RWPE1 (cell line): Measurements from ENCODE around the gene EFNA2.

Source experiments
- CTCF ChIA-PET: fragments of 350-600 bp; sonication (Branson Sonifier 250); formaldehyde crosslinking; extraction: SDS; loops from one replicate; lab custom pipeline; 2021; lab: Yijun Ruan, JAX
- POLR2A ChIA-PET: fragments of 400-600 bp; formaldehyde crosslinking; extraction: SDS; loops from one replicate; lab custom pipeline; 2020; ENCODE audit warnings: antibody characterized with exemption; ENCODE audit not compliant: low non-redundant PET; lab: Yijun Ruan, JAX
- DNase-seq: peaks from one replicate; pipeline ENCODE4 v3.0.0; 2012; ENCODE audit warnings: low spot score
- H3K27ac ChIP-seq: fragments of 450-650 bp; 2 replicates; pipeline ENCODE4 v1.5.1; 2017
- TF ChIP-seq, protein P1 (sequence below): fragments of 450-650 bp; conservative IDR thresholded peaks from 2 replicates; pipeline ENCODE4 v1.5.1; 2017; ENCODE audit warnings: low read depth, mild to moderate bottlenecking

EFNA2 gene

DNA sequence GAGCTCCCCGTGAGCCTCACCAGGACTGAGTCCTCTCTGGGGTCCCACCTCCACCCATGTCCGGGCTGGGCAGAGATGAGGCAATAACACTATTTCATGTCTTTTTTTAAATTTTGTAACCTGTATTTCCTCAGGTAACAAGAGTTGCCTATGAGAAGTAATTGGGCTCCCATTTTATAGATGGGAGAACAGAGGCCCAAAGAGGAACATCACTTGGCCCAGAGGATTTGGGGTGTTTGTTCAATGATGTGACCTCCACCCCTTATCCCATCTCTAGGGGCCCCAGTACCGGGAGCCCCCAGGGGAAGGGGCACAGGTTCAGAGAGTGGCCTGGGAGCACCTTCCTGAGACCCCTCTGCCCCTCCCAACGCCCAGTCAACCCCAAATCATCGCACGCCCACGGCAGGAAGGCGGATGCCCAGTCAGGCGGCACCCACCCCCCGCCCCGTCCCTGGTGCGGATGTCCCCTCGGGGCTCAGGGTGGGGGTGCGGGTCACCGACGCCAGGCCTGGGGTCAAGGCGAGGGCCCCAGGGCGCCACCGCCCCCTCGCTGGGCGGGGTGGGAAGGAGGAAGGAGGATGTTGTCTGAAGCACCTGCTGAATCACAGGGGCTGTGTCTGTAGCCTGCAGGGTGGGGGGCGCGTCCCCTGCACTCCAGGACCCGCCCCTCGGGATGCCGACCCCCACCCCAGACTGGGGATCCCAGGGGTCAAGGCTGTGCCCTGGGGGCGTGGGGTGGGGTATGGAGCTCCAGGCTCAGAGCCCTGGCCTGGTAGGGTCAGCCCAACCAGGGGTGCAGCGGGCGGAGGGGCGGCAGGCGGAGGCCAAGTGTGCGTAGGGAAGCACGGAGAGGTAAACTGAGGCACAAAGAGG is 25.6 kb upstream of the EFNA2 start:
- POLR2A ChIA-PET, result interaction anchor here (0.6 kb wide), 1 partner anchor 18 kb away, joined by 4 read pairs; no protein-coding TSS in a partner anchor
- peak overlapping the region; percentile 100 for H3K27ac ChIP-seq
- peak; percentile 37 for DNase-seq
- CTCF ChIA-PET, result interaction anchor here (0.6 to 10.3 kb wide), 2 partner anchors 15 to 101 kb away, joined by 3 to 116 read pairs; no protein-coding TSS in a partner anchor
- TF ChIP-seq, protein P1, sequence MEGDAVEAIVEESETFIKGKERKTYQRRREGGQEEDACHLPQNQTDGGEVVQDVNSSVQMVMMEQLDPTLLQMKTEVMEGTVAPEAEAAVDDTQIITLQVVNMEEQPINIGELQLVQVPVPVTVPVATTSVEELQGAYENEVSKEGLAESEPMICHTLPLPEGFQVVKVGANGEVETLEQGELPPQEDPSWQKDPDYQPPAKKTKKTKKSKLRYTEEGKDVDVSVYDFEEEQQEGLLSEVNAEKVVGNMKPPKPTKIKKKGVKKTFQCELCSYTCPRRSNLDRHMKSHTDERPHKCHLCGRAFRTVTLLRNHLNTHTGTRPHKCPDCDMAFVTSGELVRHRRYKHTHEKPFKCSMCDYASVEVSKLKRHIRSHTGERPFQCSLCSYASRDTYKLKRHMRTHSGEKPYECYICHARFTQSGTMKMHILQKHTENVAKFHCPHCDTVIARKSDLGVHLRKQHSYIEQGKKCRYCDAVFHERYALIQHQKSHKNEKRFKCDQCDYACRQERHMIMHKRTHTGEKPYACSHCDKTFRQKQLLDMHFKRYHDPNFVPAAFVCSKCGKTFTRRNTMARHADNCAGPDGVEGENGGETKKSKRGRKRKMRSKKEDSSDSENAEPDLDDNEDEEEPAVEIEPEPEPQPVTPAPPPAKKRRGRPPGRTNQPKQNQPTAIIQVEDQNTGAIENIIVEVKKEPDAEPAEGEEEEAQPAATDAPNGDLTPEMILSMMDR, result no peak

DNA sequence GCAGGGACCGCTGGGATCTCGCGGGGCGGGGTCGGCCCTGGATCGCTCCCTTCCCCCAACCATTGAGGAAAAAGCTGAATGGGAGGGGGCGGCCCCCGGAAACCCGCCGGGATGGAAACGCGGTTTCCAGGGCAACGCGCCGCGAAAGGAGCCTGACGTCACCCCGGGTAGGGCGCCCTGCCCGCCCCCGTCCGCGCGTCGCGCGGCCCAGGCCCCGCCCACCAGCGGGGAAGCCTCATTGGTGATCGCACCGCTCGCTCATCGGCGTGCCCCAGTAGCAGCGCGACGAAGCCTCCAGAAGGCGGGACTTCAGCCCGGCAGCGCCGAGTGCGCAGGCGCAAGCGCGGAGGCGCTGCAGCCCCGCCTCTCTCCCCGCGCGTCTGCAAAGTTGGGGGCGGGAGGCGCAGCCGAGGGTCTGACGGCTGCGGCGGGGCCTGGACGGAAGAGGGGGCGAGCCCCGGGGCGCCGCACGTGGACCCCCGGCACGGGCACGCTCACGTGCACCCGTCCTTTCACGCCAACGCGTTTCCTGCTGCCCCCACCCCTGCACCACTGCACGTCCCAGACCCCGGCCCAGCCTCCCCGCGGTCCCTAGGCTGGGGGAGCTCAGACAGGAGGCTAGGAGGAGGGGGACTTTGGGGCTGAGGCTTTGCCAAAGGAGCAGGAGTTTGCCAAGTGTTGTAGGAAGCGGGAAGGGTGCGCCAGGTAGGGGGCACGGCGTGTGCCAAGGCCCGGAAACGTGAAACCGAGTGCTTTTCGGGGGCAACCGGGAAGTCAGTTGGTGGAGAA is 24.7 kb upstream of the EFNA2 start:
- peak; percentile 92 for DNase-seq
- ChIA-PET POLR2A (no interaction called here), CTCF (interaction anchor here (0.6 to 10.3 kb wide), 2 partner anchors 16 to 160 kb away, joined by 3 to 116 read pairs; no protein-coding TSS in a partner anchor)
- peak overlapping the region; percentile 100 for H3K27ac ChIP-seq
- TF ChIP-seq, protein P1, result no peak

DNA sequence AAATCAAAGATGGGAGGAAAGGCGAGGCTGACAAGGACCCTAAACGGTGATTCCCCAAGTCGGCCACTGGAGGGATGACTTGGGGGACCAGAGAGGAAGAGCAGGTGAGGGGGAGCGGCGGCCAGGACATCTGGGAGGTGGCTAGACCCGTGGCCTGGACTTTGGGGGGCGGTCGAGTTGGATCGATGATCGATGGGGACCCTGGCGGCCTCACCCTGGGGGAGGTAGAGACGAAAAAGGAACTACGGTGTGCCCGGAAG is 24.2 kb upstream of the EFNA2 start:
- POLR2A ChIA-PET, result interaction anchor here (1.1 kb wide), 1 partner anchor 8 kb away, joined by 12 read pairs; no protein-coding TSS in a partner anchor
- DNase-seq, result no peak

DNA sequence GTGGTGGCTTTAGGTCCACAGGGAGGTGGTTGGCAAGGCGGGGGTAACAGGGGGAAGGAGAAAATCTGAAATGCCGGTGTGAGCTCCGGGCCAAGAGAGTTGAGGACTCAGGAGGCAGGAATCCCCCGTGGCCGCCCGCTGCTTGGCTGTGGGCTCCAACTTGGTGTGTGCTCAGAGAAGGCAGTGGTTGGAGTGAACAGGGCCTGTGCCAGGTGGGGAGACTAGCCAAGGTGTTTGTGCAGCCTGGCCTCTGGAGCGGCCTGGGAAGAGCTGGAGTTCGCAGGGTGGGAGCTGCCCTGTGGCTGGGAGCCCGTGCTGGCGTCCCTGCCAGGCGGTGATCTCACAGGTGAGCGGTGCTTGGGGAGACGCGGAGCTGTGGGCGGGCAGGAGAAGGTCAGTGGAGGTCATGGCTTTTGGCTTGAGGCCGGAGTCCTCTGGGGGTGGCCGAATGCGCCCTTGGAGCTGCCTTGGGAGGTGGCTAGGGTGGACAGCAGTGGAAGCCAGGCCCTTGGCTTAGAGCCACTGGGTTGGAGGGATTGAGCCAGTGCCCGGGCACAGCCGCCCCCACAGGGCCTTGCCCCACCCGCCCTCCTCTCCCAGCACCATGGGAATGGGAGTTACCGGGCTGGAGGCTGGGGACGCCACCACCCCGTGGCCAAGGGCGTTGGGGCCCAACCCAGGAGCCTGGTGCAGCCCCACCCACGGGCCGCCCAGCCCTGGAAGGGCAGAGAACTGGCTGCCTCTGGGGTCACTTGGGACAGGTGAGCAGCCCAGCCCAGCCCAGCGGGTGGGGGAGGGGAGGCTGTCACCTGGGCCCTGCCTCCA is 23.7 kb upstream of the EFNA2 start:
- CTCF ChIA-PET, result interaction anchor here (0.6 to 10.3 kb wide), 2 partner anchors 17 to 161 kb away, joined by 3 to 116 read pairs; no protein-coding TSS in a partner anchor
- peak; percentile 60 for DNase-seq
- POLR2A ChIA-PET, result interaction anchor here (0.6 to 1.1 kb wide), 2 partner anchors 9 to 116 kb away, joined by 3 to 12 read pairs; no protein-coding TSS in a partner anchor
- peak overlapping the region; percentile 100 for H3K27ac ChIP-seq
- TF ChIP-seq, protein P1, result no peak

More for the DNA sequence above, 24.2 kb upstream of the EFNA2 start:
- CTCF ChIA-PET, result interaction anchor here (0.6 to 10.3 kb wide), 2 partner anchors 17 to 160 kb away, joined by 3 to 116 read pairs; no protein-coding TSS in a partner anchor
- TF ChIP-seq, protein P1, result no peak
- H3K27ac ChIP-seq, result peak overlapping the region; percentile 100

DNA sequence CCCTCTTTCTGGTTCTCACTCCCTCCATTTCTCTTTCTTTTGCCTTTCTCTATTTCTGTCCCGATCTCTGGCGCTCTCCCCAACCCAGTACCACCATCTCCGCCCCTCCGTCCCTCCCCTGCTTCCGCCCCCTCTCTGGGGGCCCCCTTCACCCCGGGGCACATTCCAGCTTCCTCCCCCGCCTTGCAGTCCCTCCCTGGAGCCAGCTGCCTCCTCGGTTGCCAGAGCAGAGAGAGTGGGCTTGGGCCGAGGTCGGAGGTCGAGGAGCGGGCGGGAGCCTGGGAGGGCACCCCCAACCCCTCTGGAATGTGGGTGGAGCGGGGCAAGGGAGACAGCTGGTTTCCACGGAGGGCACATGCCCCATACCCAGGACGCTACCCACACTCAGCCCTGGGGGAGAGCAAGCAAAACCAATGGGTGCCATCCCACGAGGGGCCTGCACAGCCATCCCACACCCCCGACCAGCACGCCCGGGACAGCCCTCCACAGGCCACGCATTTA is 23.0 kb upstream of the EFNA2 start:
- POLR2A ChIA-PET, result interaction anchor here (0.5 to 1.1 kb wide), 2 partner anchors 10 to 182 kb away, joined by 5 to 12 read pairs; no protein-coding TSS in a partner anchor

More for the DNA sequence above, 23.0 kb upstream of the EFNA2 start:
- TF ChIP-seq, protein P1, result no peak
- CTCF ChIA-PET, result interaction anchor here (0.6 to 10.3 kb wide), 2 partner anchors 18 to 31 kb away, joined by 3 to 116 read pairs; no protein-coding TSS in a partner anchor
- no peak for DNase-seq
- H3K27ac ChIP-seq, result peak overlapping the region; percentile 100
